Pancreas (tissue), 10 donors: Measurements from ENCODE around the gene IGSF21. TPM values are rescaled to one million over a fixed set of nuclear protein-coding genes. Genes with fewer than 3 reads are reported as not detected.

Source experiments
- ATAC-seq, 4 donors: fragments of 200-7000 bp; cut with Tn5 transposase; one replicate each; pipeline versions ENCODE4 v1.8.0 to v1.9.1; 2020; ENCODE audit warnings: mild to moderate bottlenecking in 4 of 4, moderate library complexity in 4 of 4
- DNase-seq, 6 donors: peaks; one replicate each; pipeline ENCODE4 v3.0.0-alpha.2; 2020
- FAIRE-seq: peaks from 2 replicates; lab custom pipeline; 2012; peaks lifted over from hg19 to GRCh38; lab: Jason Lieb, UNC
- H3K27ac ChIP-seq, 4 donors: fragments of 200-600 bp; sonication (generic); 1 replicate in 3 of 4; 2 replicates in 1 of 4; pipeline versions ENCODE4 v1.5.0 to v1.8.0; 2020
- H3K27me3 ChIP-seq, 4 donors: fragments of 200-600 bp; one replicate each; pipeline ENCODE4 v1.8.0; 2021
- H3K36me3 ChIP-seq, 3 donors: fragments of 200-600 bp; sonication (generic) in 1 of 3; one replicate each; pipeline versions ENCODE4 v1.5.0 to v1.8.0; 2020 to 2021
- H3K4me1 ChIP-seq, 3 donors: fragments of 200-600 bp; one replicate each; pipeline ENCODE4 v1.8.0; 2021
- H3K4me3 ChIP-seq, 4 donors: fragments of 200-600 bp; sonication (generic) in 2 of 4; one replicate each; pipeline versions ENCODE4 v1.5.0 to v1.8.0; 2020 to 2021
- H3K9me3 ChIP-seq, 4 donors: fragments of 200-600 bp; one replicate each; pipeline ENCODE4 v1.8.0; 2021
- WGBS, 2 donors: extraction: QIAGEN DNeasy Blood & Tissue Kit; methylation state at CpG; one replicate each; pipeline ENCODE4 v1.1.7; 2013; 5-methylcytosine and 5-hydroxymethylcytosine counted together
- intact Hi-C, 3 donors: fragments of 100-400 bp; cut with DNase I; formaldehyde crosslinking; loops; one replicate each; pipeline versions ENCODE4 v1.11.1 to v1.14.2; 2022
- polyA plus RNA-seq, 2 donors: library from polyadenylated mRNA; stranded (reverse); fragments of 200-250 nt; gene quantifications; one replicate each; pipeline ENCODE4 v1.2.3, GENCODE V29; 2013
- total RNA-seq, 6 donors: library from RNA; stranded (reverse); fragmentation: NEBNext Ultra II Directional in 4 of 6; extraction: Animal tissue kit (Norgen Biotek cat#: 25700) in 4 of 6; gene quantifications; one replicate each; pipeline versions ENCODE4 v1.2.1 to v1.2.4, GENCODE V29; 2021 to 2023
- TF ChIP-seq, protein P1 (sequence below), 4 donors: fragments of 200-600 bp; sonication (generic) in 3 of 4; IDR thresholded peaks; one replicate each; pipeline versions ENCODE4 v1.5.0 to v1.8.0; 2021; ENCODE audit warnings: antibody characterized with exemption in 4 of 4
- donor health status: healthy with polysubstance abuse.
- donor health status: DM: no; HTN: no; CAD: no; lungs with moderate emphysema.
- donor health status: DM: no; HTN: no; CAD: no.
- donor health status: control.
- donor health status: control.
- donor health status: Bipolar disorder and iron deficiency.
- donor health status: DM: yes; HTN: yes; CAD: no.
- donor health status: DM: no; HTN: no; CAD: no.
- donor health status: DM: no; HTN: no; CAD: no.
- donor health status: DM: yes; HTN: yes; CAD: no.

IGSF21 gene
- total and polyA plus RNA-seq, 8 donors = 0.28 to 1.3 (median 0.92) TPM; not detected in 1

GRCh38 chr1:18110968-18111367 is 3.4 kb downstream of the IGSF21 start:
- Histone ChIP-seq H3K27me3 (peaks cover 0 to 28% (median 4%) of the 10 kb centered on the region in 4 donors), H3K4me3 (peak overlapping the region in 1 of 4 donors; percentile 25), H3K36me3 (no peaks in the 10 kb centered on the region), H3K9me3 (no peaks in the 10 kb centered on the region), H3K4me1 (peaks cover 0 to 7% (median 0%) of the 10 kb centered on the region in 3 donors), H3K27ac (no peak overlapping the region)
- TF ChIP-seq, protein P1, sequence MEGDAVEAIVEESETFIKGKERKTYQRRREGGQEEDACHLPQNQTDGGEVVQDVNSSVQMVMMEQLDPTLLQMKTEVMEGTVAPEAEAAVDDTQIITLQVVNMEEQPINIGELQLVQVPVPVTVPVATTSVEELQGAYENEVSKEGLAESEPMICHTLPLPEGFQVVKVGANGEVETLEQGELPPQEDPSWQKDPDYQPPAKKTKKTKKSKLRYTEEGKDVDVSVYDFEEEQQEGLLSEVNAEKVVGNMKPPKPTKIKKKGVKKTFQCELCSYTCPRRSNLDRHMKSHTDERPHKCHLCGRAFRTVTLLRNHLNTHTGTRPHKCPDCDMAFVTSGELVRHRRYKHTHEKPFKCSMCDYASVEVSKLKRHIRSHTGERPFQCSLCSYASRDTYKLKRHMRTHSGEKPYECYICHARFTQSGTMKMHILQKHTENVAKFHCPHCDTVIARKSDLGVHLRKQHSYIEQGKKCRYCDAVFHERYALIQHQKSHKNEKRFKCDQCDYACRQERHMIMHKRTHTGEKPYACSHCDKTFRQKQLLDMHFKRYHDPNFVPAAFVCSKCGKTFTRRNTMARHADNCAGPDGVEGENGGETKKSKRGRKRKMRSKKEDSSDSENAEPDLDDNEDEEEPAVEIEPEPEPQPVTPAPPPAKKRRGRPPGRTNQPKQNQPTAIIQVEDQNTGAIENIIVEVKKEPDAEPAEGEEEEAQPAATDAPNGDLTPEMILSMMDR (IDR thresholded peaks at IDR 0.05) = no peak
- DNase-seq (no peak), ATAC-seq (peak in 1 of 4 donors; percentile 58), FAIRE-seq (no peak)
- WGBS, 2 donors = 6 to 7% methylated on average over 18 to 30 of the region's 30 CpGs
- intact Hi-C loops = no loop called here

DNA sequence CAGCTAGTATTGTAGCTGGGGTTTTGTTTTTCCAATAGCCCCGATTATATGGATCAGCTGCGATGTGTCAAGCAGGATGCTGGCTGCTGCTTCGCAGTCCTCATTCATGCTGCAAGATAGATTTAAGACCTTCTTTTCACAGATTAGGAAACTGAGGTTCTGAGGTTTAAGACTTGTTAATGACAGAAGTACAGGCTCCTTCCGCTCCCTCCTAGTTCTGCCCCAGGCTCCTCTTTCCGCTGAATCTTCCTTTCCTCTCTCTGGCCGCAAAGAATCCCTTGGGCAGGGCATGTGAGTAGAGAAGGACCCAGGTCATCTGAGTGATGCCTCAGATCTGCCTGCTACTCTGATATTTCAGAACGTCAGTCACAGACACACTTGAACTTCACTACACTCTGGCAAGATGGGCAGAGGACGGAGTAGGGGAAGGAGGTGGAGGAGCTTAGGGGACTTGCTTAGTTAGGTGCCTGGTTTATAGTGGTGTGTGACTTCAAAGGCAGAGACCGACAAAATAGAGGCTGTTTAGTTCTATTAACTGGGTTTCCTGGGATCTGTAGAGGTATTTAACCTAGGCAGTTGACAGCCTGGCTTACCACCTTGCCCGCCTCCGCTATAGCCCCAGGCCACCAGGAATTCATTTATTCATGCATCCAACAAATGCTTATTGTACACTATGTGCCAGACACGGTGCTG is 4.2 kb downstream of the IGSF21 start:
- Histone ChIP-seq H3K9me3 (no peaks in the 10 kb centered on the region), H3K27ac (no peak overlapping the region), H3K27me3 (peaks cover 0 to 28% (median 4%) of the 10 kb centered on the region in 4 donors), H3K4me3 (no peak overlapping the region), H3K4me1 (peaks cover 0 to 7% (median 0%) of the 10 kb centered on the region in 3 donors), H3K36me3 (no peaks in the 10 kb centered on the region)
- no peak for DNase-seq
- ATAC-seq = no peak
- TF ChIP-seq, protein P1 (IDR thresholded peaks at IDR 0.05) = no peak
- WGBS, 2 donors = 50 to 56% methylated on average over 12 of the region's 12 CpGs
- FAIRE-seq = no peak
- intact Hi-C loops = no loop called here

DNA sequence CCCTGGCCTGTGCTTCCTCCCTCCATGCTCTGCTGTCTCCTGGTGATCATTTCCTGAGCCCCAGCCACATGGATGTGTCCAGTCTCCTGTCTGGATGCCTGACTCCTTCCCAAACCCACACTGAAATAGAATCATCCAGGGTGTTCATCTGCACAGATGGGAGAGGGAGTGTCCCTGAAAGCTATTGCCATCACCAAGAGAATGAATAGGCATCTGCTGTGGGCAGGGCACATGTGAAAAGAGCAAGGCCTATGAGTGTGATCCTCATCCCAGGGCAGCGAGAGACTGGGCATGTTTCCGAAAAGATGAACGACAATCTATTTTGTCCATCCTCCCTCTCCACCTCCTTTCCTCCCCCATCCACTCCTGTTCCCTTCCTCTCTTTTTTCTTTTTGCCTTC is 5.0 kb downstream of the IGSF21 start:
- FAIRE-seq (no peak), ATAC-seq (no peak), DNase-seq (no peak)
- 80 to 86% methylated on average over 3 of the region's 3 CpGs for WGBS, 2 donors
- intact Hi-C loops = no loop called here
- Histone ChIP-seq H3K9me3 (no peaks in the 10 kb centered on the region), H3K27me3 (peaks cover 0 to 28% (median 4%) of the 10 kb centered on the region in 4 donors), H3K4me3 (no peak overlapping the region), H3K27ac (no peak overlapping the region), H3K4me1 (peaks cover 0 to 7% (median 0%) of the 10 kb centered on the region in 3 donors), H3K36me3 (no peaks in the 10 kb centered on the region)
- TF ChIP-seq, protein P1 (IDR thresholded peaks at IDR 0.05) = no peak

- Histone ChIP-seq H3K27ac (no peak overlapping the region), H3K4me1 (peaks cover 0 to 7% (median 0%) of the 10 kb centered on the region in 3 donors), H3K9me3 (no peaks in the 10 kb centered on the region), H3K36me3 (no peaks in the 10 kb centered on the region), H3K4me3 (no peak overlapping the region), H3K27me3 (peaks cover 0 to 22% (median 4%) of the 10 kb centered on the region in 4 donors)
- no peak for FAIRE-seq
- intact Hi-C loops = no loop called here
- no peak for ATAC-seq
- TF ChIP-seq, protein P1 (IDR thresholded peaks at IDR 0.05) = no peak
- DNase-seq = no peak
- 57 to 64% methylated on average over 3 of the region's 3 CpGs for WGBS, 2 donors
Observed at GRCh38 chr1:18114726-18115410, 7.3 kb downstream of the IGSF21 start.
